ENCODE results near the gene TYW1.
"Not testable (repeated sequence)": the region's sequence is repeated elsewhere in the genome, so short reads cannot be mapped to it uniquely, and the experiment has no call there.

DNA sequence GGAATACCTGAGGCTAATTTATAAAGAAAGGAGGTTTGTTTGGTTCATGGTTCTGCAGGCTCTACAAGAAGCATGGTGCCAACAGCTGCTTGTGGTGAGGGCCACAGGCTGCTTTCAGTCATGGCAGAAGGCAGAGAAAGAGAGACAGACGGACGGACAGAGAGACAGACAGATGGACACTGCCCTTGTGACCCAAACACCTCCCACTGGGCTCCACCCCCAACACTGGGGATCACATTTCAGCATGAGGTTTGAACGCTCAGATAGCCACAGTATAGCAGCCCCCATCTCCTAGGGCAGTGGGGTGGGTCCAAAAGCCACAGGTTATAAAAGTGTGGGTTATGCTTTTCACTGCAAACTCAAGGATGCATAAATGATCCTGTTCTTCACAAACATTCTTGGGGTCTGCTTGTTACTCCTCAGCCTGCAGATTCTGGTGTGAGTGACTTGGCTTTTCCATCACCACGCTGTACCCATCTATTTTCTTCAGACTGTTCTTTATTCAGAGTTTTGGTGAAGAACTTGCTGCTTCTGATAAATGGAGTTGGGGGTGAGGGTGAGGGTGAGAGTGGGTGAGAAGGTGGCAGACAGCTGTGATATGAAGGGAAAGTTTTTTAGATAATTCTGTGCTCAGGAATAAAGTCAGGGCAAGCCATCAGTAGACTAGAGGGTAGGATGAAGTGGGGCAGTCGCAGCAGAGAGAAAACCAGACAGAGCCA, 194.5 kb downstream of the TYW1 start:
- TF ChIP-seq, protein P1, sequence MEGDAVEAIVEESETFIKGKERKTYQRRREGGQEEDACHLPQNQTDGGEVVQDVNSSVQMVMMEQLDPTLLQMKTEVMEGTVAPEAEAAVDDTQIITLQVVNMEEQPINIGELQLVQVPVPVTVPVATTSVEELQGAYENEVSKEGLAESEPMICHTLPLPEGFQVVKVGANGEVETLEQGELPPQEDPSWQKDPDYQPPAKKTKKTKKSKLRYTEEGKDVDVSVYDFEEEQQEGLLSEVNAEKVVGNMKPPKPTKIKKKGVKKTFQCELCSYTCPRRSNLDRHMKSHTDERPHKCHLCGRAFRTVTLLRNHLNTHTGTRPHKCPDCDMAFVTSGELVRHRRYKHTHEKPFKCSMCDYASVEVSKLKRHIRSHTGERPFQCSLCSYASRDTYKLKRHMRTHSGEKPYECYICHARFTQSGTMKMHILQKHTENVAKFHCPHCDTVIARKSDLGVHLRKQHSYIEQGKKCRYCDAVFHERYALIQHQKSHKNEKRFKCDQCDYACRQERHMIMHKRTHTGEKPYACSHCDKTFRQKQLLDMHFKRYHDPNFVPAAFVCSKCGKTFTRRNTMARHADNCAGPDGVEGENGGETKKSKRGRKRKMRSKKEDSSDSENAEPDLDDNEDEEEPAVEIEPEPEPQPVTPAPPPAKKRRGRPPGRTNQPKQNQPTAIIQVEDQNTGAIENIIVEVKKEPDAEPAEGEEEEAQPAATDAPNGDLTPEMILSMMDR (IDR thresholded peaks at IDR 0.05) = not testable (repeated sequence)
- not testable (repeated sequence) for TF ChIP-seq POLR2A (IDR thresholded peaks at IDR 0.05; ENCODE audit: low read depth); POLR2AphosphoS5 (IDR thresholded peaks at IDR 0.05); EP300 (IDR thresholded peaks at IDR 0.05)

Data from esophagus muscularis mucosa (tissue), 4 donors.